H9 (cell line): ENCODE data around the gene YPEL1. TPM values are rescaled to one million over a fixed set of nuclear protein-coding genes. Genes with fewer than 3 reads are reported as not detected.

Experiments used
- DNase-seq: peaks from one replicate; pipeline ENCODE4 v3.0.0-alpha.2; 2017
- H2AFZ ChIP-seq: one replicate; pipeline ENCODE4 v1.6.1; 2013; ENCODE audit warnings: mild to moderate bottlenecking, low read length, control low read depth, moderate library complexity
- H2AK5ac ChIP-seq: 2 replicates; pipeline ENCODE4 v1.6.1; 2013; ENCODE audit warnings: low read length, control low read depth, mixed read lengths; ENCODE audit not compliant: insufficient read length
- H2BK120ac ChIP-seq: one replicate; pipeline ENCODE4 v1.6.1; 2013; ENCODE audit warnings: low read depth, mild to moderate bottlenecking, low read length, control low read depth, inconsistent platforms; ENCODE audit not compliant: poor library complexity, severe bottlenecking
- H2BK12ac ChIP-seq: 2 replicates; pipeline ENCODE4 v1.6.1; 2013; ENCODE audit warnings: low read length, control low read depth, mixed read lengths, low read depth; ENCODE audit not compliant: insufficient read length
- H2BK15ac ChIP-seq: 2 replicates; pipeline ENCODE4 v1.6.1; 2013; ENCODE audit warnings: low read depth, low read length, control low read depth
- H2BK20ac ChIP-seq: one replicate; pipeline ENCODE4 v1.6.1; 2013; ENCODE audit warnings: low read depth, mild to moderate bottlenecking, low read length, control low read depth, inconsistent platforms; ENCODE audit not compliant: poor library complexity, severe bottlenecking
- H2BK5ac ChIP-seq: 2 replicates; pipeline ENCODE4 v1.6.1; 2013; ENCODE audit warnings: low read length, control low read depth, mixed read lengths; ENCODE audit not compliant: insufficient read length
- H3K14ac ChIP-seq: 2 replicates; pipeline ENCODE4 v1.6.1; 2013; ENCODE audit warnings: low read length, control low read depth; ENCODE audit not compliant: insufficient read depth
- H3K18ac ChIP-seq: 2 replicates; pipeline ENCODE4 v1.6.1; 2013; ENCODE audit warnings: low read depth, mild to moderate bottlenecking, mixed read lengths, low read length, control low read depth; ENCODE audit not compliant: insufficient read length
- H3K23ac ChIP-seq: 2 replicates; pipeline ENCODE4 v1.6.1; 2013; ENCODE audit warnings: low read length, control low read depth, mixed read lengths, low read depth; ENCODE audit not compliant: insufficient read length
- H3K23me2 ChIP-seq: 2 replicates; pipeline ENCODE4 v1.6.1; 2013; ENCODE audit warnings: low read depth, mild to moderate bottlenecking, mixed read lengths, low read length, control low read depth; ENCODE audit not compliant: insufficient read length, poor library complexity, severe bottlenecking
- H3K27ac ChIP-seq: 2 replicates; pipeline ENCODE4 v1.5.1; 2013; ENCODE audit warnings: low read length, control low read depth, mixed read lengths, low read depth; ENCODE audit not compliant: insufficient read length
- H3K27me3 ChIP-seq: 2 replicates; pipeline ENCODE4 v1.6.1; 2013; ENCODE audit warnings: low read length, control low read depth, inconsistent platforms; ENCODE audit not compliant: insufficient read depth
- H3K4ac ChIP-seq: 2 replicates; pipeline ENCODE4 v1.6.1; 2013; ENCODE audit warnings: low read depth, mild to moderate bottlenecking, control low read depth, inconsistent platforms, low read length, moderate library complexity
- H3K4me1 ChIP-seq: 2 replicates; pipeline ENCODE4 v1.6.1; 2013; ENCODE audit warnings: low read length, control low read depth, inconsistent platforms; ENCODE audit not compliant: insufficient read depth
- H3K4me2 ChIP-seq: 2 replicates; pipeline ENCODE4 v1.6.1; 2013; ENCODE audit warnings: low read length, control low read depth, mixed read lengths; ENCODE audit not compliant: insufficient read length, insufficient read depth
- H3K56ac ChIP-seq: 2 replicates; pipeline ENCODE4 v1.6.1; 2013; ENCODE audit warnings: low read depth, mild to moderate bottlenecking, mixed read lengths, low read length, control low read depth; ENCODE audit not compliant: insufficient read length
- H3K79me1 ChIP-seq: 2 replicates; pipeline ENCODE4 v1.6.1; 2013; ENCODE audit warnings: low read depth, mild to moderate bottlenecking, moderate library complexity, low read length, control low read depth, inconsistent platforms; ENCODE audit not compliant: insufficient read depth, poor library complexity, severe bottlenecking
- H3K79me2 ChIP-seq: 2 replicates; pipeline ENCODE4 v1.6.1; 2013; ENCODE audit warnings: low read length, control low read depth, inconsistent platforms; ENCODE audit not compliant: insufficient read depth
- H3K9ac ChIP-seq: 2 replicates; pipeline ENCODE4 v1.6.1; 2013; ENCODE audit warnings: low read length, control low read depth, mixed read lengths; ENCODE audit not compliant: insufficient read length; ENCODE audit errors: extremely low read depth
- H3K9me3 ChIP-seq: one replicate; pipeline ENCODE4 v1.6.1; 2013; ENCODE audit warnings: low read depth, low read length, inconsistent platforms; ENCODE audit not compliant: control insufficient read depth
- H3T11ph ChIP-seq: one replicate; pipeline ENCODE4 v1.6.1; 2013; ENCODE audit warnings: mild to moderate bottlenecking, low read length, control low read depth, inconsistent platforms
- H4K20me1 ChIP-seq: one replicate; pipeline ENCODE4 v1.6.1; 2013; ENCODE audit not compliant: control insufficient read depth, insufficient read length, insufficient read depth
- H4K5ac ChIP-seq: 2 replicates; pipeline ENCODE4 v1.6.1; 2013; ENCODE audit warnings: low read depth, mild to moderate bottlenecking, mixed read lengths, low read length, control low read depth; ENCODE audit not compliant: insufficient read length
- H4K8ac ChIP-seq: replicated peaks from 2 replicates; pipeline ENCODE4 v1.6.1; 2013; ENCODE audit warnings: low read length, control low read depth, mixed read lengths, low read depth; ENCODE audit not compliant: insufficient read length
- H4K91ac ChIP-seq: 2 replicates; pipeline ENCODE4 v1.6.1; 2013; ENCODE audit warnings: low read depth, mild to moderate bottlenecking, moderate library complexity, mixed read lengths, low read length, control low read depth; ENCODE audit not compliant: insufficient read length
- H3K27ac Mint-ChIP-seq, 3 experiments: 2 replicates in 2 of 3; 3 replicates in 1 of 3; pipeline ENCODE4 v1.8.0; 2020 to 2021; ENCODE audit warnings: mixed read lengths in 3 of 3, mild to moderate bottlenecking in 1 of 3, moderate library complexity in 1 of 3
- H3K27me3 Mint-ChIP-seq: 2 replicates; pipeline ENCODE4 v1.8.0; 2021; ENCODE audit warnings: low read depth, mild to moderate bottlenecking, moderate library complexity, mixed read lengths
- H3K36me3 Mint-ChIP-seq, 3 experiments: 2 replicates in 2 of 3; 3 replicates in 1 of 3; pipeline ENCODE4 v1.8.0; 2020 to 2021; ENCODE audit warnings: low read depth in 3 of 3, mixed read lengths in 3 of 3; ENCODE audit not compliant: insufficient read depth in 1 of 3
- H3K4me1 Mint-ChIP-seq, 2 experiments: 2 replicates each; pipeline ENCODE4 v1.8.0; 2020; ENCODE audit warnings: mixed read lengths in 2 of 2
- H3K4me3 Mint-ChIP-seq, 2 experiments: 2 replicates in 1 of 2; 3 replicates in 1 of 2; pipeline ENCODE4 v1.8.0; 2020 to 2021; ENCODE audit warnings: mild to moderate bottlenecking in 2 of 2, mixed read lengths in 2 of 2, moderate library complexity in 1 of 2
- H3K9me3 Mint-ChIP-seq, 2 experiments: 2 replicates in 1 of 2; 3 replicates in 1 of 2; pipeline ENCODE4 v1.8.0; 2020; ENCODE audit warnings: mild to moderate bottlenecking in 2 of 2, mixed read lengths in 2 of 2, moderate library complexity in 1 of 2
- WGBS: extraction: QIAGEN DNeasy Blood & Tissue Kit; methylation state at CpG from one replicate; pipeline ENCODE4 v1.1.7; 2013; ENCODE audit warnings: missing lambda C conversion rate, low lambda C conversion rate, mixed read lengths; ENCODE audit not compliant: insufficient read length; ENCODE audit errors: extremely low coverage; 5-methylcytosine and 5-hydroxymethylcytosine counted together
- total RNA-seq: library from RNA; stranded (reverse); gene quantifications from 2 replicates; pipeline ENCODE4 v1.2.1, GENCODE V29; 2021
- TF ChIP-seq, protein P1 (sequence below): fragments of 200-600 bp; sonication (generic); conservative IDR thresholded peaks from 3 replicates; pipeline ENCODE4 v1.8.0; 2021; ENCODE audit warnings: antibody characterized with exemption, mild to moderate bottlenecking

YPEL1 gene
- total RNA-seq, 1 experiment from 2014 or later, result 5.4 TPM

GRCh38 chr22:21765909-21766529 lies 30.4 kb upstream of the YPEL1 start:
- no peaks in the 10 kb centered on the region for H3K23me2 ChIP-seq
- H2BK12ac ChIP-seq, result no peak overlapping the region
- H2BK15ac ChIP-seq, result no peak overlapping the region
- H3K4ac ChIP-seq, result no peak overlapping the region
- no peaks in the 10 kb centered on the region for H3K27me3 ChIP-seq
- H3K56ac ChIP-seq, result no peak overlapping the region
- 0 out of 2 replicates have a peak, but pooled peaks cover 2% of the 10 kb centered on the region for H3K4me1 ChIP-seq
- H3K27ac ChIP-seq, result no peak overlapping the region
- no peak overlapping the region; a peak in 1 of 7 replicates for H3K27ac Mint-ChIP-seq
- WGBS, result no CpG with 5 or more reads among the region's 11 CpGs
- H3K9me3 ChIP-seq, result no peaks in the 10 kb centered on the region
- no peak overlapping the region for H3K14ac ChIP-seq
- H3K27me3 Mint-ChIP-seq, result no peaks in the 10 kb centered on the region
- no peak overlapping the region for H3T11ph ChIP-seq
- H4K8ac ChIP-seq, result no peak overlapping the region
- no peaks in the 10 kb centered on the region for H3K79me2 ChIP-seq
- H2AFZ ChIP-seq, result no peak overlapping the region
- no peaks in the 10 kb centered on the region for H3K4me1 Mint-ChIP-seq
- H3K4me3 Mint-ChIP-seq, result no peak overlapping the region
- H3K9me3 Mint-ChIP-seq, result no peaks in the 10 kb centered on the region
- H2AK5ac ChIP-seq, result no peak overlapping the region
- H3K23ac ChIP-seq, result no peak overlapping the region
- no peaks in the 10 kb centered on the region for H4K20me1 ChIP-seq
- DNase-seq, result no peak
- no peak overlapping the region for H2BK20ac ChIP-seq
- no peak overlapping the region for H4K91ac ChIP-seq
- no peak overlapping the region for H3K18ac ChIP-seq
- H3K4me2 ChIP-seq, result no peak overlapping the region
- H3K9ac ChIP-seq, result no peak overlapping the region
- H3K36me3 Mint-ChIP-seq, result peaks cover 33 to 91% (median 89%) of the 10 kb centered on the region in 3 experiments; a peak in 6 of 7 replicates
- TF ChIP-seq, protein P1, sequence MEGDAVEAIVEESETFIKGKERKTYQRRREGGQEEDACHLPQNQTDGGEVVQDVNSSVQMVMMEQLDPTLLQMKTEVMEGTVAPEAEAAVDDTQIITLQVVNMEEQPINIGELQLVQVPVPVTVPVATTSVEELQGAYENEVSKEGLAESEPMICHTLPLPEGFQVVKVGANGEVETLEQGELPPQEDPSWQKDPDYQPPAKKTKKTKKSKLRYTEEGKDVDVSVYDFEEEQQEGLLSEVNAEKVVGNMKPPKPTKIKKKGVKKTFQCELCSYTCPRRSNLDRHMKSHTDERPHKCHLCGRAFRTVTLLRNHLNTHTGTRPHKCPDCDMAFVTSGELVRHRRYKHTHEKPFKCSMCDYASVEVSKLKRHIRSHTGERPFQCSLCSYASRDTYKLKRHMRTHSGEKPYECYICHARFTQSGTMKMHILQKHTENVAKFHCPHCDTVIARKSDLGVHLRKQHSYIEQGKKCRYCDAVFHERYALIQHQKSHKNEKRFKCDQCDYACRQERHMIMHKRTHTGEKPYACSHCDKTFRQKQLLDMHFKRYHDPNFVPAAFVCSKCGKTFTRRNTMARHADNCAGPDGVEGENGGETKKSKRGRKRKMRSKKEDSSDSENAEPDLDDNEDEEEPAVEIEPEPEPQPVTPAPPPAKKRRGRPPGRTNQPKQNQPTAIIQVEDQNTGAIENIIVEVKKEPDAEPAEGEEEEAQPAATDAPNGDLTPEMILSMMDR, result no peak
- no peak overlapping the region for H4K5ac ChIP-seq
- H2BK120ac ChIP-seq, result no peak overlapping the region
- no peak overlapping the region for H2BK5ac ChIP-seq
- H3K79me1 ChIP-seq, result no peaks in the 10 kb centered on the region
